Activated CD8-positive, alpha-beta memory T cell treated with anti-CD3 and anti-CD28 coated beads for 48 hours (primary cell): Measurements from ENCODE around the gene G3BP2.
A peak's percentile ranks its signal among the peaks of the same experiment; 100 is the strongest.
"Not testable (repeated sequence)": the region's sequence is repeated elsewhere in the genome, so short reads cannot be mapped to it uniquely, and the experiment has no call there.

Source experiments
- DNase-seq, 3 experiments: peaks; one replicate each; pipeline ENCODE4 v3.0.0-alpha.2; 2020; ENCODE audit warnings: low read depth in 2 of 3, low spot score in 2 of 3

The G3BP2 gene

DNA sequence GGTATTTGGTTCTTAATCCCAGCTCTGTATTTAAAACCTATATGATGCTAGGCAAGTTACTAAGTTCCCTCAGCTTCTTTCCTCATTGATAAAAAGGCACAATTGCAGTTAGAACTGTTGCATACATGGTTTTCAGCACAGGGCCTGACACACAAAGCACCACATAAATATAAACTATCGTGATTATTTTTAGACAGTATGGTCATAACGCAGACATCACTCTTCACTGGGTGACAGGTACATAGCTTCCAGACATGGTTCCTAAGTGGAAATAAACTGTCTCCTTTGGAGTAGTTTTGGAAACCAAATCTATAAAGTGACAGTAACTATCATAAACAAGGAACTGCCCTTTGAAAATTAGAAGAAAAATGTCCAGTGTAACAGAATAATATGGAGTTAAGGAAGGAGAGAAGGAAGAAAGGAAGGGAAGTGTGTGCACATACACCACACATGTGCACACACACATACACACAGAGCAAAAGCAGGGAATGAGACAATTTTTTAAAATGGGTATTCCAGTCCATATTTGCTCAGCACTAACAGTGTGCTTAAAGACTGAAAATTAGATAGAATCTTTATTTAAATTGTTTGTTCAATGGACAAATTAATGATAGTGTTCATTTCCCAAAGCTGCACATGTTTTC, 12.5 kb upstream of the G3BP2 start:
- no peak for DNase-seq

- no peak for DNase-seq
Measured at GRCh38 chr4:75683482-75684155, 10.4 kb upstream of the G3BP2 start.

GRCh38 chr4:75679876-75680575, 6.8 kb upstream of the G3BP2 start:
- no peak for DNase-seq

DNA sequence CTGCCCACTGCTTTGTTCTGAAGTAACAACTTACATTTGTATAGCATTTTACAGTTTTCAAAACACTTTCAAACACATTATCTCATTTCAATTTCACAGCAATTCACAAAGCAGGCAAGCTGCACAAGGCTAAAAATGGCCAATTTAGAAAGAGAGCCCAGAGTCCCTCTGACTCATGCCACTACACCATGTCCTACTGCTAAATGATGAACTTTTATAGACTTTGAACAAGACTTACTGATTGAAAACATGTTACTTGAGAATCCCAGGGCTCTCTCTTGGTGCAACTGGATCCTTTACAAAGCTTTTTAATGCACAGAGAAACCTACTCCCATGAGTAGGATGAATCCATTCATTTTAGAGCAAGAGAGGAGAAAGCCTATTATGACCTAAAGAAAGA, 5.8 kb upstream of the G3BP2 start:
- DNase-seq, result no peak

- DNase-seq, result no peak
Measured at GRCh38 chr4:75678473-75678872, 5.3 kb upstream of the G3BP2 start.

DNA sequence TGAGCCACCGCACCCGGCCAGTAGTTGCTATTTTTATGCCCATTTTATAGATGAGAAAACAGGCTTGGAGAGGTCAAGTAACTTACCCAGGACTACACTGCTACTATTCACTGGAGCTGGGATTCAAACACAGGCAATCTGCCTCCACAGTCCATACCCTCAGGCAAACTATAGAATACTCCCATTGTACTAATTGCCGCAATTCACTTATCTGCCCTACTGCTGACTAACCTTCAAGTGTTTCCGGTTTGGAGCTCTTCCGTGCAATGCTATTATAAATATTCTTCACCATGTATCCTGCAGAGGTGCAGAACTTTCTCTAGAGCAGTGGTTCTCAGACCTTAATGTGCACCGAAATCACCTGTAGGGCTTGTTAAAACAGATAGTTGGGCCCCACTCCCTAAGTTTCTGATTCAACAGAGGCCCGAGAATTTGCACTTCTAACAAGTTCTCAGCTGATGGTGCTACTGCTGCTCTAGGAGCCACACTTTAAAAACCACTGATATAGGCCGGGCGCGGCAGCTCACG, 1.9 kb upstream of the G3BP2 start:
- DNase-seq, result no peak

DNA sequence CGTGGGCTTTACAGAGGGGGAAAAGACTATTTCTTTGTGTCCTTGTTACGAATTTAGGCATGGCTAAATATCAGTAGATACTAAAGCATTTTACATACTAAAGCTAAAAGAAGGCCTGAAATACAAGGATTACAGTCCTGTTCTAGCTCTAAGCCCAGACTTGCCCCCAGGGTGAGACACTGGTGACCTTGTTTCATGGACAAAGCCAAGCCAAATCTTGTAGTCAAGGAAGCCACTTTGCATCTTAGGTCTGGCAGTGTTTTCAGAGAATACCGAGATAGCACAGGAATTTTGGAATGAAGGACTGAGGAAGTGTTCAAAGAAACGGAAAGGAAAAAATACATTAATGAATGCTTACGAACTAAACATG, 733 bp upstream of the G3BP2 start:
- no peak for DNase-seq

- DNase-seq, result peak; percentile 49 to 75 (median 72)
Measured at GRCh38 chr4:75672461-75673026, 667 bp downstream of the G3BP2 start.

DNA sequence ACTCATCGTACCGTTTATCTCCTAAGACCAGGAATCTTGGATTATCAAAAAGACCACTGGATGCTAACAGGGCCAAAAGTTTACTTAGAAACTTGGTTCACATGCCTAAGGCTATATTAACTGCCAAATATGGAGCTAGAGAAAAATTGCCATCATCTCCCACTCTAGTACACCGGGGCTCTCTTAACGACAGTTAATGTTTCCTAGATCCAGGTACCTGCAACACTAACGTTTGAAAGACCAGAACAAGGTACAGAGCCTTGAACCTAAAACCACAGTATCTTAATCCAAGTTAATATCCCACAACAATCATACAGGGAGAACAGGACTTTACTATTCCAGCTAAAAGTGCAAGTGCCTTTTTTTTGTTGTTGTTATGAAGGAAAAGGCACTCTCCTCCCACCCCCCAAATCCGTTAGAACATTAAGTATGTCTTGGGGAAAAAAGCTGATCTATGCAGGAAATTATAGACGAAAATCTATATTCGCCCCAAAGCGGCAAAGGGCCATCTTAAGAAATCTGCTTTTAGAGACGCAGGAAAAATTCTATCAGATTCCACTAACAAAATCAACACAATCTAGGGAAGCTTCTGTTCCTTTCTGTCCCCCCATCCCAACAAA, 1.3 kb downstream of the G3BP2 start:
- no peak for DNase-seq

DNA sequence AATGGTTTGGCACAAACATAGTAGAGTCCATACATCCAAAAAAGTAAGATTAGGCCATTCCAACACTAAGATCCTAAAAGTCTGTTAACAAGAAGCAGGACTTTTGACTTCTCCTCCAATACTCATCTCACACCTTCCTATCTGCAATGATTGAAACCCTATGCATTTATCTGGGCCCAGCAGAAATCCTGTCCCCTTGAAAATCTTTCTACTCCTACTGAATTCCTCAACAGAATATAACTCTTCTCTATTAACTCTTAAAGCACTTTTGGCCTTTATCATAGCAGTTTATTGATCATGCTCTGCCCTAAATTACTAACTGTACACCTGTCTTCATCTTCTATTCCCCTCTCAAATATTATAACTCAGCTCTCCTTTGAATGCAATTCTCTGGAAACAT, 4.6 kb downstream of the G3BP2 start:
- DNase-seq, result no peak

DNA sequence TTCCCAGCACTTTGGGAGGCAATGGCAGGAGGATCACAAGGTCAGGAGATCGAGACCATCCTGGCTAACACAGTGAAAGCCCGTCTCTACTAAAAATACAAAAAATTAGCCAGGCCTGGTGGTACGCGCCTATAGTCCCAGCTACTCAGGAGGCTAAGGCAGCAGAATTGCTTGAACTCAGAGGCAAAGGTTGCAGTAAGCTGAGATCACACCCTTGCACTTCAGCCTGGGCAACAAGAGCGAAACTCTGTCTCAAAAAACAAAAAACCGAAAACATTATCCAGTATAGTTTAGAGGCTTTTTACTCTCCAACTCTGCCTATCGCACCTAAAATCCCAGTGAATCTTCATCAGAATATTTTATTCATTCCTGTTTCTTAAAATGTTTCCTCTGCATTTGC, 5.6 kb downstream of the G3BP2 start:
- not testable (repeated sequence) for DNase-seq

- no peak for DNase-seq
Measured at GRCh38 chr4:75666299-75666698, 6.9 kb downstream of the G3BP2 start.

GRCh38 chr4:75664604-75665003, 8.6 kb downstream of the G3BP2 start:
- DNase-seq, result not testable (repeated sequence)

- no peak for DNase-seq
Measured at GRCh38 chr4:75662626-75663025, 10.6 kb downstream of the G3BP2 start.

- no peak for DNase-seq
Measured at GRCh38 chr4:75660491-75660890, 12.7 kb downstream of the G3BP2 start.

GRCh38 chr4:75659512-75660031, 13.6 kb downstream of the G3BP2 start:
- no peak for DNase-seq

- DNase-seq, result no peak
Measured at GRCh38 chr4:75658876-75659275, 14.3 kb downstream of the G3BP2 start.

- DNase-seq, result no peak
Measured at GRCh38 chr4:75655562-75655961, 17.6 kb downstream of the G3BP2 start.

DNA sequence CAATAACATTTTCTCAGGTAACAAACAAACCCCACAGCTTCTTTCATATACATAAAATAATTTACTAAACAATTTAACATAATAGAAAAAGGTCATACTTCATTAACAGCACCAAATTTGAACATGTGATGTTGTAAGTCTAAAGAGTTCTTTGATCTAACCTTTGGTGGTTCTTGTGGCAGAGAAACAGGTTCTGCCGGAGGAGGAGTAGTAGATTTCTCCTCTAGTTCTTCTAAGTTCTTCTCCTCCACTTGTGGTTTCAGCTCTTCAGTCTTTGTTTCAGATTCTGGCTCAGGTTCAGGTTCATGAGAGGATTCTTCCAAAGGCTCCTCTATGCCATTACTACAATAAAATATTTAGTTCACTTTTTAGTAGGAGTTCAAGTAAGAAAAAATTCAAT, 18.3 kb downstream of the G3BP2 start:
- no peak for DNase-seq

- no peak for DNase-seq
Measured at GRCh38 chr4:75653845-75654503, 19.2 kb downstream of the G3BP2 start.

DNA sequence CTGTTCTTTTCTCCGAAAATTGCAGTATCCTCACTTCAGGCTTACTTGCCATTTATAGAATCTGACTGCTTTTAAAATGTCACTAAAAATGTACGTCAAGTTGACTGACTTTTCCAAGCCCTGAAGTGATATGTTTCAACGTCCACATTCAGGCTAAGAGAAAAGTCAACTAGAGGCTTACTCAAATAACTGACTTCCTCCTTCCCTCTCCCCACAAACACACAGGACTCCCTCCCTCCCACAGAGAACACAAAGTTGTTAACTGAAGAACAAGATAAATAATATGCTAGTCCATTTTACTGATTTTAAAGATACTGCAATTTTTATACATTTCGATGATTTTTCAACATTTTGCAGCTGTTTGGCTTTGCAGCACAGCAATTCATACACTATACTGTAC, 29.1 kb downstream of the G3BP2 start:
- DNase-seq, result no peak
